HepG2 (cell line): ENCODE measurements around the gene GLIS1. TPM values are rescaled to one million over a fixed set of nuclear protein-coding genes. Genes with fewer than 3 reads are reported as not detected.

Source experiments
- ATAC-seq: fragments of 200-7000 bp; cut with Tn5 transposase; 3 replicates; pipeline ENCODE4 v1.9.1; 2020; ENCODE audit warnings: mild to moderate bottlenecking, moderate library complexity
- BruUV-seq: library from RNA; stranded (reverse); fragments of 400-500 nt; replicated peaks from 2 replicates; lab custom pipeline; 2021; lab: Mats Ljungman, UMichigan
- CTCF ChIA-PET: fragments of 300-600 bp; formaldehyde crosslinking; extraction: SDS; loops from one replicate; lab custom pipeline; 2021; ENCODE audit warnings: low total read pairs, inconsistent platforms, low intra/inter-chr PET ratio; lab: Yijun Ruan, JAX
- POLR2A ChIA-PET: fragments of 350-600 bp; sonication (Branson Sonifier 250); formaldehyde crosslinking; loops from one replicate; lab custom pipeline; 2020; ENCODE audit warnings: antibody characterized with exemption, inconsistent platforms; lab: Yijun Ruan, JAX
- DNase-seq: peaks from one replicate; pipeline ENCODE4 v3.0.0-alpha.2; 2015; ENCODE audit warnings: low spot score
- FAIRE-seq: peaks from 3 replicates; lab custom pipeline; 2011; peaks lifted over from hg19 to GRCh38; lab: Jason Lieb, UNC
- H2AFZ ChIP-seq: one replicate; pipeline ENCODE4 v1.6.1; 2011; ENCODE audit warnings: low read length, inconsistent platforms
- H3K27ac ChIP-seq: fragments of 300-600 bp; 3 replicates; pipeline ENCODE4 v1.8.0; 2011; ENCODE audit warnings: mixed run types, mild to moderate bottlenecking, mixed read lengths, low read length, inconsistent platforms; ENCODE audit not compliant: insufficient read depth; ENCODE audit errors: extremely low read length
- H3K27me3 ChIP-seq, 2 experiments: fragments of 200-600 bp in 1 of 2; 2 replicates in 1 of 2; 3 replicates in 1 of 2; pipeline versions ENCODE4 v1.6.0 to v1.8.0; 2011; ENCODE audit warnings: low read length in 2 of 2, mild to moderate bottlenecking in 2 of 2, moderate library complexity in 2 of 2, inconsistent platforms in 1 of 2; ENCODE audit not compliant: insufficient read depth in 2 of 2, control insufficient read depth in 1 of 2
- H3K36me3 ChIP-seq, 2 experiments: fragments of 200-600 bp in 1 of 2; replicated peaks in 1 of 2; 2 replicates in 1 of 2; 3 replicates in 1 of 2; pipeline versions ENCODE4 v1.5.1 to v1.8.0; 2011; ENCODE audit warnings: low read length in 2 of 2, inconsistent platforms in 1 of 2; ENCODE audit not compliant: insufficient read depth in 2 of 2, control insufficient read depth in 1 of 2
- H3K4me1 ChIP-seq: 2 replicates; pipeline ENCODE4 v1.5.1; 2012; ENCODE audit warnings: low read length, inconsistent platforms; ENCODE audit not compliant: insufficient read depth
- H3K4me2 ChIP-seq: 2 replicates; pipeline ENCODE4 v1.6.0; 2011; ENCODE audit warnings: low read depth, low read length, inconsistent platforms
- H3K4me3 ChIP-seq, 3 experiments: fragments of 200-600 bp in 1 of 3; sonication (generic), shearing (Covaris generic) in 1 of 3; replicated peaks in 1 of 3; 2 replicates each; pipeline ENCODE4 v1.5.1; 2011 to 2016; ENCODE audit warnings: low read length in 3 of 3, inconsistent platforms in 2 of 3, low read depth in 2 of 3, mild to moderate bottlenecking in 2 of 3, control low read depth in 1 of 3, mixed read lengths in 1 of 3; ENCODE audit not compliant: insufficient read depth in 1 of 3
- H3K79me2 ChIP-seq: one replicate; pipeline ENCODE4 v1.6.1; 2011; ENCODE audit warnings: low read length, inconsistent platforms; ENCODE audit not compliant: insufficient read depth
- H3K9ac ChIP-seq: 2 replicates; pipeline ENCODE4 v1.6.0; 2011; ENCODE audit warnings: mild to moderate bottlenecking, low read depth, low read length, inconsistent platforms; ENCODE audit not compliant: insufficient read depth
- H3K9me3 ChIP-seq: 2 replicates; pipeline ENCODE4 v1.5.1; 2012; ENCODE audit warnings: mild to moderate bottlenecking, low read length
- H4K20me1 ChIP-seq: 2 replicates; pipeline ENCODE4 v1.6.0; 2011; ENCODE audit warnings: inconsistent platforms, mild to moderate bottlenecking, low read length, moderate library complexity; ENCODE audit not compliant: insufficient read depth
- DBP ChIP-seq: sonication (generic); formaldehyde crosslinking; IDR thresholded peaks from 2 replicates; pipeline ENCODE4 v1.4.0; 2020; ENCODE audit warnings: missing genetic modification reagents; ENCODE audit errors: not compliant biosample characterization
- DMTF1 ChIP-seq: sonication (generic); formaldehyde crosslinking; IDR thresholded peaks from 2 replicates; pipeline ENCODE4 v1.4.0; 2020; ENCODE audit warnings: mild to moderate bottlenecking, missing genetic modification reagents
- EEA1 ChIP-seq: sonication (generic); formaldehyde crosslinking; IDR thresholded peaks from 2 replicates; pipeline ENCODE4 v1.5.1; 2020; ENCODE audit warnings: mild to moderate bottlenecking, missing genetic modification reagents, borderline replicate concordance
- GABPA ChIP-seq, 2 experiments: IDR thresholded peaks; 2 replicates each; pipeline ENCODE4 v1.6.1; 2011 to 2016; ENCODE audit warnings: low read depth in 2 of 2, low read length in 1 of 2, missing biosample characterization in 1 of 2, missing genetic modification characterization in 1 of 2
- HOXA3 ChIP-seq: sonication (generic); formaldehyde crosslinking; IDR thresholded peaks from 2 replicates; pipeline ENCODE4 v1.5.0; 2020; ENCODE audit warnings: missing genetic modification reagents
- LCORL ChIP-seq, 2 experiments: fragments of 450-650 bp in 1 of 2; sonication (generic) in 1 of 2; formaldehyde crosslinking in 1 of 2; IDR thresholded peaks; 2 replicates each; pipeline versions ENCODE4 v1.5.0 to v1.6.1; 2017 to 2020; ENCODE audit warnings: antibody characterized with exemption in 1 of 2, missing genetic modification reagents in 1 of 2
- MTERF4 ChIP-seq: sonication (generic); formaldehyde crosslinking; IDR thresholded peaks from 2 replicates; pipeline ENCODE4 v1.8.0; 2023; ENCODE audit warnings: mild to moderate bottlenecking, missing genetic modification reagents
- PRDM10 ChIP-seq: sonication (generic); formaldehyde crosslinking; IDR thresholded peaks from 2 replicates; pipeline ENCODE4 v1.4.0; 2020; ENCODE audit warnings: low read depth, missing genetic modification reagents
- SIN3A ChIP-seq: IDR thresholded peaks from 2 replicates; pipeline ENCODE4 v1.6.1; 2011; ENCODE audit warnings: low read depth, mild to moderate bottlenecking, control low read depth, low read length, borderline replicate concordance
- ZHX1 ChIP-seq: sonication (generic); formaldehyde crosslinking; IDR thresholded peaks from 2 replicates; pipeline ENCODE4 v1.8.1; 2022; ENCODE audit warnings: low read depth, mild to moderate bottlenecking, missing genetic modification reagents
- WGBS: methylation state at CpG from one replicate; pipeline ENCODE4 v1.1.6; 2017; ENCODE audit warnings: low lambda C conversion rate; 5-methylcytosine and 5-hydroxymethylcytosine counted together
- in situ Hi-C: cut with HindIII; loops from 2 replicates; pipeline ENCODE4 v1.10.0; 2017; ENCODE audit warnings: low pct_unique_long_range_greater_than_20kb; ENCODE audit not compliant: extremely low pct_ligation_motif_present
- intact Hi-C: fragments of 100-400 bp; cut with micrococcal nuclease; formaldehyde crosslinking; loops from one replicate; pipeline ENCODE4 v1.10.0; 2022; ENCODE audit not compliant: unreplicated experiment
- polyA plus RNA-seq, 8 experiments: library from polyadenylated mRNA; depleted of rRNA in 3 of 8; stranded (reverse) in 7 of 8; unstranded in 1 of 8; fragments of >200 nt; fragmentation: Illumina TruSeq in 4 of 8; extraction: Trizol in 4 of 8; gene quantifications; 2 replicates each; pipeline versions ENCODE4 v1.2.1 to v1.2.3, GENCODE V29; 2011 to 2016; ENCODE audit warnings: low read depth in 4 of 8, missing spikeins in 1 of 8, mixed read lengths in 1 of 8; ENCODE audit not compliant: insufficient read depth in 1 of 8
- total RNA-seq, 5 experiments: library from RNA; depleted of rRNA; stranded (reverse); fragments of >200 nt; fragmentation: Illumina TruSeq; extraction: Trizol; gene quantifications; 2 replicates each; pipeline ENCODE4 v1.2.3, GENCODE V29; 2016; ENCODE audit warnings: low read depth in 1 of 5

GLIS1 gene
- total and polyA plus RNA-seq, 2 of the 13 experiments (the other 11 are each of a cell fraction or from before 2014, with no cell fraction given) = 0.03 TPM; not detected in 1

- TF ChIP-seq PRDM10 (CRISPR knock-in tag) (no peak), DMTF1 (CRISPR knock-in tag) (no peak)
Observed at GRCh38 chr1:53687901-53688300, 51.1 kb downstream of the GLIS1 start (continued).

GRCh38 chr1:53687426-53687825 lies 51.5 kb downstream of the GLIS1 start:
- ChIA-PET POLR2A (no interaction called here), CTCF (no interaction called here)
- peaks cover 3% of the 10 kb centered on the region; the same call in 1 of the 2 replicates for H4K20me1 ChIP-seq
- H3K9ac ChIP-seq = no peak overlapping the region
- FAIRE-seq (no peak), DNase-seq (no peak), ATAC-seq (no peak)
- WGBS = 75% methylated on average over 10 of the region's 14 CpGs
- H3K4me3 ChIP-seq = no peak overlapping the region
- no peaks in the 10 kb centered on the region for H3K79me2 ChIP-seq
- no peaks in the 10 kb centered on the region for H3K9me3 ChIP-seq
- H3K27me3 ChIP-seq = peaks cover 25 to 76% of the 10 kb centered on the region in 2 experiments
- in situ Hi-C loops (loop anchor here (5.0 kb wide), 1 partner anchor 200 kb away; no protein-coding TSS in a partner anchor), intact Hi-C loops (no loop called here)
- no TSS peak for BruUV-seq
- H3K27ac ChIP-seq = no peak overlapping the region
- peaks cover 15% of the 10 kb centered on the region for H3K4me1 ChIP-seq
- no peaks in the 10 kb centered on the region for H3K36me3 ChIP-seq
- H2AFZ ChIP-seq = no peak overlapping the region
- H3K4me2 ChIP-seq = no peak overlapping the region
- no peak for TF ChIP-seq ZHX1 (CRISPR knock-in tag)
- no peak for TF ChIP-seq SIN3A
- TF ChIP-seq LCORL (IDR thresholded peaks at IDR 0.05) = no peak
- TF ChIP-seq LCORL (CRISPR knock-in tag; IDR thresholded peaks at IDR 0.05) = no peak
- TF ChIP-seq HOXA3 (CRISPR knock-in tag) = no peak
- no peak for TF ChIP-seq DBP (CRISPR knock-in tag)
- no peak for TF ChIP-seq MTERF4
- no peak for TF ChIP-seq GABPA (IDR thresholded peaks at IDR 0.05; ENCODE audit: low read depth, low read length)
- TF ChIP-seq GABPA (CRISPR knock-in tag; IDR thresholded peaks at IDR 0.05; ENCODE audit: low read depth) = no peak
- TF ChIP-seq EEA1 (CRISPR knock-in tag) = no peak
